ENCODE measurements around the gene PLEKHG3. TPM values are rescaled to one million over a fixed set of nuclear protein-coding genes. Genes with fewer than 3 reads are reported as not detected.

PLEKHG3 gene
- total RNA-seq, 2 donors from 2014 or later, result 57.8 to 69.7 TPM

- intact Hi-C loops (cut with DNase I), result no loop called here
- H3K27me3 ChIP-seq (replicated peaks; ENCODE audit: insufficient read depth), result no peaks in the 10 kb centered on the region
- no peak overlapping the region for H3K4me3 ChIP-seq
- peaks cover 0 to 4% of the 10 kb centered on the region in 2 donors for H3K36me3 ChIP-seq
- 100% methylated on average over 1 of the region's 1 CpG for WGBS
- no peaks in the 10 kb centered on the region for H3K9me3 ChIP-seq
- TF ChIP-seq CTCF (IDR thresholded peaks at IDR 0.05), result no peak
- TF ChIP-seq POLR2A (IDR thresholded peaks at IDR 0.05), result no peak
- TF ChIP-seq POLR2AphosphoS5 (IDR thresholded peaks at IDR 0.05), result no peak
- DNase-seq (ENCODE audit: low spot score), result no peak
- no peak overlapping the region for H3K27ac ChIP-seq
- H3K4me1 ChIP-seq (replicated peaks), result no peaks in the 10 kb centered on the region
These were observed 25.8 kb downstream of the PLEKHG3 start for GRCh38 chr14:64730061-64730440.

GRCh38 chr14:64730681-64731080 is 26.5 kb downstream of the PLEKHG3 start:
- WGBS, result 89% methylated on average over 12 of the region's 12 CpGs
- H3K4me1 ChIP-seq (replicated peaks), result no peaks in the 10 kb centered on the region
- H3K4me3 ChIP-seq, result no peak overlapping the region
- H3K27ac ChIP-seq, result no peak overlapping the region
- H3K27me3 ChIP-seq (replicated peaks; ENCODE audit: insufficient read depth), result no peaks in the 10 kb centered on the region
- TF ChIP-seq CTCF (IDR thresholded peaks at IDR 0.05) (no peak), POLR2AphosphoS5 (IDR thresholded peaks at IDR 0.05) (no peak), POLR2A (IDR thresholded peaks at IDR 0.05) (no peak)
- H3K36me3 ChIP-seq, result peaks cover 0 to 4% of the 10 kb centered on the region in 2 donors
- intact Hi-C loops (cut with DNase I), result no loop called here
- no peaks in the 10 kb centered on the region for H3K9me3 ChIP-seq
- DNase-seq (ENCODE audit: low spot score), result no peak

GRCh38 chr14:64731141-64731581 is 26.9 kb downstream of the PLEKHG3 start:
- DNase-seq (ENCODE audit: low spot score), result no peak
- TF ChIP-seq POLR2AphosphoS5 (IDR thresholded peaks at IDR 0.05) (no peak), CTCF (IDR thresholded peaks at IDR 0.05) (no peak), POLR2A (IDR thresholded peaks at IDR 0.05) (no peak)
- Histone ChIP-seq H3K4me1 (replicated peaks) (no peaks in the 10 kb centered on the region), H3K9me3 (no peaks in the 10 kb centered on the region), H3K27me3 (replicated peaks; ENCODE audit: insufficient read depth) (no peaks in the 10 kb centered on the region), H3K27ac (no peak overlapping the region), H3K4me3 (no peak overlapping the region), H3K36me3 (peaks cover 0 to 4% of the 10 kb centered on the region in 2 donors)
- 93% methylated on average over 15 of the region's 15 CpGs for WGBS
- intact Hi-C loops (cut with DNase I), result no loop called here

GRCh38 chr14:64732066-64732465 is 27.8 kb downstream of the PLEKHG3 start:
- DNase-seq (ENCODE audit: low spot score), result no peak
- 94% methylated on average over 4 of the region's 4 CpGs for WGBS
- intact Hi-C loops (cut with DNase I), result no loop called here
- Histone ChIP-seq H3K27me3 (replicated peaks; ENCODE audit: insufficient read depth) (no peaks in the 10 kb centered on the region), H3K36me3 (peaks cover 0 to 4% of the 10 kb centered on the region in 2 donors), H3K27ac (no peak overlapping the region), H3K4me1 (replicated peaks) (no peaks in the 10 kb centered on the region), H3K4me3 (no peak overlapping the region), H3K9me3 (no peaks in the 10 kb centered on the region)
- no peak for TF ChIP-seq POLR2AphosphoS5 (IDR thresholded peaks at IDR 0.05)
- no peak for TF ChIP-seq CTCF (IDR thresholded peaks at IDR 0.05)
- no peak for TF ChIP-seq POLR2A (IDR thresholded peaks at IDR 0.05)

- H3K36me3 ChIP-seq, result peaks cover 0 to 4% of the 10 kb centered on the region in 2 donors
- WGBS, result 95% methylated on average over 14 of the region's 14 CpGs
- intact Hi-C loops (cut with DNase I), result no loop called here
These were observed 28.4 kb downstream of the PLEKHG3 start for GRCh38 chr14:64732536-64733120.

More at GRCh38 chr14:64732536-64733120, 28.4 kb downstream of the PLEKHG3 start:
- Histone ChIP-seq H3K27me3 (replicated peaks; ENCODE audit: insufficient read depth) (no peaks in the 10 kb centered on the region), H3K4me1 (replicated peaks) (no peaks in the 10 kb centered on the region), H3K9me3 (no peaks in the 10 kb centered on the region), H3K4me3 (no peak overlapping the region), H3K27ac (no peak overlapping the region)
- no peak for DNase-seq (ENCODE audit: low spot score)
- no peak for TF ChIP-seq POLR2A (IDR thresholded peaks at IDR 0.05)
- no peak for TF ChIP-seq CTCF (IDR thresholded peaks at IDR 0.05)
- TF ChIP-seq POLR2AphosphoS5 (IDR thresholded peaks at IDR 0.05), result no peak
